Keratinocyte (primary cell): ENCODE results near the gene IFT122. TPM values are rescaled to one million over a fixed set of nuclear protein-coding genes. Genes with fewer than 3 reads are reported as not detected.

Source experiments
- DNase-seq: peaks from one replicate; pipeline ENCODE4 v3.0.0-alpha.2; 2011; ENCODE audit warnings: low read depth, missing footprints, low spot score
- FAIRE-seq: peaks from 2 replicates; lab custom pipeline; 2011; peaks lifted over from hg19 to GRCh38; lab: Jason Lieb, UNC
- H2AFZ ChIP-seq: 2 replicates; pipeline ENCODE4 v1.6.0; 2012; ENCODE audit warnings: low read length, control low read depth, inconsistent platforms; ENCODE audit not compliant: control insufficient read depth
- H3K27ac ChIP-seq: 2 replicates; pipeline ENCODE4 v1.5.1; 2011; ENCODE audit warnings: low read length; ENCODE audit not compliant: control insufficient read depth, insufficient read depth
- H3K27me3 ChIP-seq: 3 replicates; pipeline ENCODE4 v1.6.0; 2011; ENCODE audit warnings: low read length; ENCODE audit not compliant: control insufficient read depth, insufficient read depth; ENCODE audit errors: extremely low read depth
- H3K36me3 ChIP-seq, 2 experiments: 2 replicates in 1 of 2; 3 replicates in 1 of 2; pipeline ENCODE4 v1.5.1; 2011; ENCODE audit warnings: low read length in 2 of 2, mild to moderate bottlenecking in 1 of 2; ENCODE audit not compliant: control insufficient read depth in 2 of 2, insufficient read depth in 2 of 2; ENCODE audit errors: extremely low read depth in 1 of 2
- H3K4me1 ChIP-seq: 3 replicates; pipeline ENCODE4 v1.5.1; 2011; ENCODE audit warnings: low read length; ENCODE audit not compliant: control insufficient read depth, insufficient read depth; ENCODE audit errors: extremely low read depth
- H3K4me2 ChIP-seq: 3 replicates; pipeline ENCODE4 v1.6.0; 2011; ENCODE audit warnings: low read depth, low read length; ENCODE audit not compliant: control insufficient read depth, insufficient read depth; ENCODE audit errors: extremely low read depth
- H3K4me3 ChIP-seq, 3 experiments: fragments of 200-600 bp in 1 of 3; sonication (generic) in 1 of 3; 2 replicates in 2 of 3; 3 replicates in 1 of 3; pipeline ENCODE4 v1.5.1; 2011 to 2016; ENCODE audit warnings: low read length in 3 of 3, mild to moderate bottlenecking in 3 of 3, control low read depth in 2 of 3, inconsistent platforms in 1 of 3, low read depth in 1 of 3, mixed read lengths in 1 of 3, mixed run types in 1 of 3, moderate library complexity in 1 of 3; ENCODE audit not compliant: control insufficient read depth in 2 of 3, insufficient read depth in 2 of 3; ENCODE audit errors: extremely low read depth in 1 of 3
- H3K79me2 ChIP-seq: 2 replicates; pipeline ENCODE4 v1.6.0; 2012; ENCODE audit warnings: low read length; ENCODE audit not compliant: control insufficient read depth, insufficient read depth
- H3K9ac ChIP-seq: 3 replicates; pipeline ENCODE4 v1.6.0; 2011; ENCODE audit warnings: low read length; ENCODE audit not compliant: control insufficient read depth, insufficient read depth; ENCODE audit errors: extremely low read depth
- H3K9me1 ChIP-seq: 3 replicates; pipeline ENCODE4 v1.6.0; 2011; ENCODE audit warnings: low read length; ENCODE audit not compliant: control insufficient read depth, insufficient read depth; ENCODE audit errors: extremely low read depth
- H3K9me3 ChIP-seq: 2 replicates; pipeline ENCODE4 v1.5.1; 2012; ENCODE audit warnings: low read depth, low read length; ENCODE audit not compliant: control insufficient read depth
- H4K20me1 ChIP-seq: 3 replicates; pipeline ENCODE4 v1.6.0; 2011; ENCODE audit warnings: low read length; ENCODE audit not compliant: control insufficient read depth, insufficient read depth; ENCODE audit errors: extremely low read depth
- EZH2 ChIP-seq: IDR thresholded peaks from one replicate; pipeline ENCODE4 v1.6.1; 2012; ENCODE audit warnings: inconsistent platforms, mild to moderate bottlenecking, low read length, moderate library complexity
- dilution Hi-C: fragments of 300-500 bp; cut with MboI; formaldehyde crosslinking; loops from one replicate; pipeline ENCODE4 v1.7.0; 2020; ENCODE audit warnings: low sequenced_read_pairs; ENCODE audit not compliant: extremely low pct_ligation_motif_present
- polyA plus RNA-seq, 5 experiments: library from polyadenylated mRNA; depleted of rRNA in 3 of 5; stranded (reverse) in 3 of 5; stranded (forward) in 1 of 5; unstranded in 1 of 5; fragments of >200 nt; gene quantifications; 1 replicate in 1 of 5; 2 replicates in 3 of 5; 3 replicates in 1 of 5; pipeline versions ENCODE4 v1.2.1 to v1.2.3, GENCODE V29; 2011 to 2012; ENCODE audit warnings: missing spikeins in 2 of 5, low read depth in 1 of 5, low replicate concordance in 1 of 5
- TF ChIP-seq, protein P1 (sequence below), 3 experiments: IDR thresholded peaks in 1 of 3; conservative IDR thresholded peaks in 1 of 3; optimal IDR thresholded peaks in 1 of 3; 2 replicates in 2 of 3; 3 replicates in 1 of 3; pipeline versions ENCODE3 to v1.5.1; 2011; ENCODE audit warnings: low read length in 3 of 3, mild to moderate bottlenecking in 3 of 3, moderate library complexity in 2 of 3, control low read depth in 1 of 3, inconsistent platforms in 1 of 3; ENCODE audit not compliant: insufficient read depth in 2 of 3; ENCODE audit errors: extremely low read depth in 1 of 3

Gene IFT122
- polyA plus RNA-seq, 1 donor (not counting 4 experiments of a cell fraction or from before 2014, with no cell fraction given): 7.1 TPM

DNA sequence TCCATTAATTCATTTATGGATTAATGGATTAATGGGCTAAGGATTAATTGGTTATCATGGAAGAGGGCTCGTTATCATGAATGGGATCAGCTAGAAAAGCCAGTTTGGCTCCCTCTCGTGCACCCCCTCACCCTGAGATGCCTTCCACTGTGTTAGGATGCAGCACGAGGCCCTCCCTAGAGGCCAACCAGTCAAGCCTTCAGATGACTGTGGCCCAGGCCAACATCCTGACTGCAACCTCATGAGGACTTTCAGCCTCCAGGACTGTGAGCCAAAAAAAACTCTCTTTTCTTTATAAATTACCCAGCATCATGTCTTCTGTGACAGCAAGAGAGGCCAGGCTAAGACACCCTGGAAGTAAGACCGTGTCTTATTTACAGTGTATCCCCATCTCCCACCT lies 20.5 kb upstream of the IFT122 start:
- no peak for FAIRE-seq
- no peak overlapping the region for H3K4me2 ChIP-seq
- DNase-seq: no peak

DNA sequence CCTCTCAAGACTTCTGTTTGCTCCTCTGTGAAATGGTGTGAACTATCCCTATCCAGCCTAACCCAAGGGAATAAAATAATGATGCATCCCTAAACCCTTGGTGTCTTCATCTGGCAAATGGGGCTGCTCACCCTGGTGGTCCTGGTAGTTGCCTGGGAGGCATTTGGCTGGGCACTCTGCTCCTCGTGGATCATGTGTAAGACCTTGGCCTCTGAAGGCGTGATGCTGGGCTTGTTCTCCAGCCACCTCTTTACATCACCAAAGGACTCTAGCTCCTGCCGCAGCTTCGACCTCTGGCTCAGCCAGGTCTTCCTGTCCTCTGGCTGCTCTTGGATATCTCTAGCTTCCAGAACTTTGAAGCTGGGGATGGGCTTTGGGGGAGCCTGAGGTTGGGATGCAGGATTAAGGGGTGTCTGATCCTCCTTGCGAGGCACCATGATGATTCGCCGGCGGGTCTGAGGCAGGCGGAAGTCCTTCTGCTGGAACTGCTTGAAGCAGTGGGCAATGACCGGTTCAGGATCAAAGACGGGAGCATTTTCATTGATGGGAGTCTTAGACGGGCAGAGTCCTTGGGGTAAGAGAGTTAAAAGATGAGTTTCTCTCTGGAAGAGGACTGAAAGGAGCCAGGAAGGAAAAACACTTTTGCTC lies 18.7 kb upstream of the IFT122 start:
- H3K4me3 ChIP-seq: no peak overlapping the region
- H4K20me1 ChIP-seq: no peaks in the 10 kb centered on the region
- no peak overlapping the region for H3K27ac ChIP-seq
- no peaks in the 10 kb centered on the region for H3K9me1 ChIP-seq
- dilution Hi-C loops: no loop called here
- no peaks in the 10 kb centered on the region for H3K9me3 ChIP-seq
- H3K27me3 ChIP-seq: no peaks in the 10 kb centered on the region
- H3K9ac ChIP-seq: no peak overlapping the region
- no peak for FAIRE-seq
- no peaks in the 10 kb centered on the region for H3K36me3 ChIP-seq
- H2AFZ ChIP-seq: no peak overlapping the region
- no peaks in the 10 kb centered on the region for H3K79me2 ChIP-seq
- H3K4me2 ChIP-seq: no peak overlapping the region
- no peak for DNase-seq
- no peak for TF ChIP-seq EZH2
- TF ChIP-seq, protein P1, sequence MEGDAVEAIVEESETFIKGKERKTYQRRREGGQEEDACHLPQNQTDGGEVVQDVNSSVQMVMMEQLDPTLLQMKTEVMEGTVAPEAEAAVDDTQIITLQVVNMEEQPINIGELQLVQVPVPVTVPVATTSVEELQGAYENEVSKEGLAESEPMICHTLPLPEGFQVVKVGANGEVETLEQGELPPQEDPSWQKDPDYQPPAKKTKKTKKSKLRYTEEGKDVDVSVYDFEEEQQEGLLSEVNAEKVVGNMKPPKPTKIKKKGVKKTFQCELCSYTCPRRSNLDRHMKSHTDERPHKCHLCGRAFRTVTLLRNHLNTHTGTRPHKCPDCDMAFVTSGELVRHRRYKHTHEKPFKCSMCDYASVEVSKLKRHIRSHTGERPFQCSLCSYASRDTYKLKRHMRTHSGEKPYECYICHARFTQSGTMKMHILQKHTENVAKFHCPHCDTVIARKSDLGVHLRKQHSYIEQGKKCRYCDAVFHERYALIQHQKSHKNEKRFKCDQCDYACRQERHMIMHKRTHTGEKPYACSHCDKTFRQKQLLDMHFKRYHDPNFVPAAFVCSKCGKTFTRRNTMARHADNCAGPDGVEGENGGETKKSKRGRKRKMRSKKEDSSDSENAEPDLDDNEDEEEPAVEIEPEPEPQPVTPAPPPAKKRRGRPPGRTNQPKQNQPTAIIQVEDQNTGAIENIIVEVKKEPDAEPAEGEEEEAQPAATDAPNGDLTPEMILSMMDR (optimal IDR thresholded peaks at IDR 0.05 in 1 of 3, IDR thresholded peaks at IDR 0.05 in 1 of 3, conservative IDR thresholded peaks at IDR 0.05 in 1 of 3; ENCODE audit: extremely low read depth in 1 of 3, insufficient read depth in 2 of 3, low read length in 3 of 3): no peak
- peaks cover 21% of the 10 kb centered on the region for H3K4me1 ChIP-seq

More for the DNA sequence above, 20.5 kb upstream of the IFT122 start:
- H3K36me3 ChIP-seq: no peaks in the 10 kb centered on the region
- no peaks in the 10 kb centered on the region for H3K27me3 ChIP-seq
- peaks cover 10% of the 10 kb centered on the region for H3K4me1 ChIP-seq
- no peak overlapping the region for H3K9ac ChIP-seq
- TF ChIP-seq, protein P1 (optimal IDR thresholded peaks at IDR 0.05 in 1 of 3, IDR thresholded peaks at IDR 0.05 in 1 of 3, conservative IDR thresholded peaks at IDR 0.05 in 1 of 3; ENCODE audit: extremely low read depth in 1 of 3, insufficient read depth in 2 of 3, low read length in 3 of 3): no peak
- no peak for TF ChIP-seq EZH2
- H3K9me1 ChIP-seq: no peaks in the 10 kb centered on the region
- dilution Hi-C loops: no loop called here
- no peak overlapping the region for H2AFZ ChIP-seq
- H3K27ac ChIP-seq: no peak overlapping the region
- H3K4me3 ChIP-seq: no peak overlapping the region
- no peaks in the 10 kb centered on the region for H3K79me2 ChIP-seq
- H4K20me1 ChIP-seq: no peaks in the 10 kb centered on the region
- no peaks in the 10 kb centered on the region for H3K9me3 ChIP-seq
